Gastrocnemius medialis (tissue), 4 donors: Measurements from ENCODE around the gene MBNL2. TPM values are rescaled to one million over a fixed set of nuclear protein-coding genes. Genes with fewer than 3 reads are reported as not detected.
"Not testable (repeated sequence)": the region's sequence is repeated elsewhere in the genome, so short reads cannot be mapped to it uniquely, and the experiment has no call there.

Experiments used
- ATAC-seq, 2 donors: fragments of 150-250 bp; one replicate each; pipeline ENCODE4 v1.9.1; 2016
- DNase-seq, 2 donors: peaks; one replicate each; pipeline ENCODE4 v3.0.0-alpha.2; 2019
- H3K27ac ChIP-seq, 4 donors: fragments of 200-600 bp; sonication (generic); 1 replicate in 1 of 4; 2 replicates in 3 of 4; pipeline ENCODE4 v1.5.1; 2016 to 2018; ENCODE audit warnings: mild to moderate bottlenecking in 2 of 4, moderate library complexity in 1 of 4
- H3K27me3 ChIP-seq, 3 donors: fragments of 200-600 bp; sonication (generic) in 2 of 3; 1 replicate in 1 of 3; 2 replicates in 2 of 3; pipeline versions ENCODE4 v1.5.1 to v1.6.0; 2016 to 2019; ENCODE audit warnings: mild to moderate bottlenecking in 1 of 3, moderate library complexity in 1 of 3
- H3K36me3 ChIP-seq, 2 donors: fragments of 200-600 bp; sonication (generic) in 1 of 2; one replicate each; pipeline ENCODE4 v1.5.1; 2017 to 2018
- H3K4me1 ChIP-seq, 2 donors: fragments of 200-600 bp; sonication (generic) in 1 of 2; one replicate each; pipeline ENCODE4 v1.5.1; 2016 to 2017; ENCODE audit warnings: mild to moderate bottlenecking in 2 of 2
- H3K4me3 ChIP-seq, 4 donors: fragments of 200-600 bp; sonication (generic) in 3 of 4; 1 replicate in 1 of 4; 2 replicates in 3 of 4; pipeline ENCODE4 v1.5.1; 2016 to 2019; ENCODE audit warnings: mild to moderate bottlenecking in 2 of 4
- H3K9me3 ChIP-seq, 3 donors: fragments of 200-600 bp; sonication (generic) in 2 of 3; 1 replicate in 1 of 3; 2 replicates in 2 of 3; pipeline ENCODE4 v1.5.1; 2016 to 2019
- CTCF ChIP-seq, 5 experiments: fragments of 450-650 bp in 3 of 5; fragments of 200-600 bp in 2 of 5; sonication (generic) in 2 of 5; IDR thresholded peaks in 4 of 5; conservative IDR thresholded peaks in 1 of 5; 1 replicate in 4 of 5; 2 replicates in 1 of 5; pipeline ENCODE4 v1.5.1; 2016 to 2019; ENCODE audit warnings: antibody characterized with exemption in 5 of 5, mild to moderate bottlenecking in 3 of 5, moderate library complexity in 3 of 5
- POLR2A ChIP-seq, 2 donors: fragments of 450-650 bp; IDR thresholded peaks; one replicate each; pipeline ENCODE4 v1.6.1; 2017; ENCODE audit warnings: antibody characterized with exemption in 2 of 2, mild to moderate bottlenecking in 2 of 2, moderate library complexity in 2 of 2
- in situ Hi-C, 4 donors: fragments of 200-750 bp; cut with MboI; loops; one replicate each; pipeline versions ENCODE4 v1.15.0 to v1.8.0; 2017; ENCODE audit warnings: low sequenced_read_pairs in 4 of 4
- intact Hi-C: fragments of 100-400 bp; cut with DNase I; formaldehyde crosslinking; loops from one replicate; pipeline ENCODE4 v1.15.1; 2023; ENCODE audit warnings: low total_unique reads
- total RNA-seq, 4 donors: library from RNA; depleted of rRNA; stranded (reverse); fragments of >200 nt; gene quantifications; one replicate each; pipeline versions ENCODE4 v1.1.0 to v1.2.3, GENCODE V29; 2016

Gene MBNL2
- total RNA-seq, 4 donors from 2014 or later, result 47.9 to 92.0 (median 71.3) TPM

GRCh38 chr13:97202761-97203160 lies 19.4 kb upstream of the MBNL2 start:
- Histone ChIP-seq H3K27ac (no peak overlapping the region), H3K4me1 (no peaks in the 10 kb centered on the region), H3K36me3 (no peaks in the 10 kb centered on the region), H3K4me3 (no peak overlapping the region), H3K9me3 (no peaks in the 10 kb centered on the region), H3K27me3 (no peaks in the 10 kb centered on the region)
- TF ChIP-seq POLR2A (IDR thresholded peaks at IDR 0.05) (no peak), CTCF (IDR thresholded peaks at IDR 0.05 in 4 of 5, conservative IDR thresholded peaks at IDR 0.05 in 1 of 5) (no peak)
- in situ Hi-C loops, result loop anchor here in 1 of 4 donors (10.0 kb wide), 1 partner anchor 78 kb away; no protein-coding TSS in a partner anchor
- no peak for ATAC-seq
- intact Hi-C loops, result no loop called here
- DNase-seq, result no peak

GRCh38 chr13:97205465-97205864 lies 16.7 kb upstream of the MBNL2 start:
- Histone ChIP-seq H3K9me3 (no peaks in the 10 kb centered on the region), H3K27ac (no peak overlapping the region), H3K4me3 (no peak overlapping the region), H3K27me3 (no peaks in the 10 kb centered on the region), H3K36me3 (no peaks in the 10 kb centered on the region), H3K4me1 (no peaks in the 10 kb centered on the region)
- intact Hi-C loops (no loop called here), in situ Hi-C loops (loop anchor here in 1 of 4 donors (10.0 kb wide), 1 partner anchor 81 kb away; no protein-coding TSS in a partner anchor)
- DNase-seq, result no peak
- ATAC-seq, result no peak
- TF ChIP-seq POLR2A (IDR thresholded peaks at IDR 0.05) (no peak), CTCF (IDR thresholded peaks at IDR 0.05 in 4 of 5, conservative IDR thresholded peaks at IDR 0.05 in 1 of 5) (no peak)

DNA sequence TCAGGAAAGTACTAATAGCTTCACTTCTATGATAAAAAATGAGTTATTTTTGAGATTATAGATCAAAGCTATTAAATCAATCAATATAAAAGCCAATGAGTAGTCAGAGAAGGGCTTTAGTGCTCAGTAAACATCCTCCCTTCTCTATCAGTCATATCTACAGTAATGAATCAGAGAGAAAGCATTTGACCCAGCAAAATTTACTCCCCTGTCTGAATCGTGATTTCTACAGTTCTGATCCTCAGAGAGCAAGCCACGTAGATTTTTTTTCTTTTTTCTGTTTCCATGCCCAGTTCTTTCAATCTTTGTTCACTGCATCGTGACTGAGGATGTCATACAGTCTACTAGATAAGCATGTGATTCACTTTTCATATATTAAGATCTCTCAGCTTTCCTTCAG lies 16.2 kb upstream of the MBNL2 start:
- in situ Hi-C loops, result loop anchor here in 1 of 4 donors (10.0 kb wide), 1 partner anchor 81 kb away; no protein-coding TSS in a partner anchor
- intact Hi-C loops, result no loop called here
- Histone ChIP-seq H3K9me3 (no peaks in the 10 kb centered on the region), H3K4me3 (no peak overlapping the region), H3K36me3 (no peaks in the 10 kb centered on the region), H3K4me1 (no peaks in the 10 kb centered on the region), H3K27ac (no peak overlapping the region), H3K27me3 (no peaks in the 10 kb centered on the region)
- TF ChIP-seq POLR2A (IDR thresholded peaks at IDR 0.05), result no peak
- no peak for TF ChIP-seq CTCF (IDR thresholded peaks at IDR 0.05 in 4 of 5, conservative IDR thresholded peaks at IDR 0.05 in 1 of 5)
- DNase-seq, result no peak
- no peak for ATAC-seq

DNA sequence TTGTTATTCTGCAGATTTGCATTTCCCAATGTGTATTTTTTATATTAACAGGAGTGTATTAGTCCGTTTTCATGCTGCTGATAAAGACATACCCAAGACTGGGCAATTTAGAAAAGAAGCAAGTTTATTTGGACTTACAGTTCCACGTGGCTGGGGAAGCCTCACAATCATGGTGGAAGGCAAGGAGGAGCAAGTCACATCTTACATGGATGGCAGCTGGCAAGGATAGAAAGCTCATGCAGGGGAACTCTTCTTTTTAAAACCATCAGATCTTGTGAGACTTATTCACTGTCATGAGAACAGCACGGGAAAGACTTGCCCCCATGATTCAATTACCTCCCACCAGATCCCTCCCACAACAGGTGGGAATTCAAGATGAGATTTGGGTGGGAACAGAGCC lies 14.9 kb upstream of the MBNL2 start:
- H3K4me3 ChIP-seq, H3K9me3 ChIP-seq, ATAC-seq, H3K4me1 ChIP-seq, H3K36me3 ChIP-seq, DNase-seq, intact Hi-C loops, H3K27ac ChIP-seq, H3K27me3 ChIP-seq: not testable (repeated sequence)
- in situ Hi-C loops, result loop anchor here in 1 of 4 donors (10.0 kb wide), 1 partner anchor 82 kb away; no protein-coding TSS in a partner anchor

- intact Hi-C loops, result no loop called here
- H3K27me3 ChIP-seq, result no peaks in the 10 kb centered on the region
- no peaks in the 10 kb centered on the region for H3K9me3 ChIP-seq
- no peak overlapping the region for H3K27ac ChIP-seq
- in situ Hi-C loops, result loop anchor here (5.0 to 10.0 kb wide), 4 partner anchors 86 to 146 kb away; no protein-coding TSS in a partner anchor
- H3K36me3 ChIP-seq, result no peaks in the 10 kb centered on the region
- ATAC-seq, result no peak
- no peaks in the 10 kb centered on the region for H3K4me1 ChIP-seq
- no peak overlapping the region for H3K4me3 ChIP-seq
- no peak for TF ChIP-seq CTCF (IDR thresholded peaks at IDR 0.05 in 4 of 5, conservative IDR thresholded peaks at IDR 0.05 in 1 of 5)
- TF ChIP-seq POLR2A (IDR thresholded peaks at IDR 0.05), result no peak
- no peak for DNase-seq
Observed at GRCh38 chr13:97211300-97211699, 10.8 kb upstream of the MBNL2 start.
